GM15510 (cell line): Measurements from ENCODE around the gene PARL.

Experiments
- POLR2A ChIP-seq: IDR thresholded peaks from 3 replicates; pipeline ENCODE4 v1.6.1; 2011; ENCODE audit warnings: borderline replicate concordance; ENCODE audit not compliant: insufficient read length; ENCODE audit errors: extremely low read depth

Gene PARL

GRCh38 chr3:183817639-183818038 is 67.0 kb downstream of the PARL start:
- no peak for TF ChIP-seq POLR2A

- no peak for TF ChIP-seq POLR2A
Observed at GRCh38 chr3:183816681-183817510, 67.8 kb downstream of the PARL start.

GRCh38 chr3:183815951-183816475 is 68.7 kb downstream of the PARL start:
- TF ChIP-seq POLR2A, result no peak

DNA sequence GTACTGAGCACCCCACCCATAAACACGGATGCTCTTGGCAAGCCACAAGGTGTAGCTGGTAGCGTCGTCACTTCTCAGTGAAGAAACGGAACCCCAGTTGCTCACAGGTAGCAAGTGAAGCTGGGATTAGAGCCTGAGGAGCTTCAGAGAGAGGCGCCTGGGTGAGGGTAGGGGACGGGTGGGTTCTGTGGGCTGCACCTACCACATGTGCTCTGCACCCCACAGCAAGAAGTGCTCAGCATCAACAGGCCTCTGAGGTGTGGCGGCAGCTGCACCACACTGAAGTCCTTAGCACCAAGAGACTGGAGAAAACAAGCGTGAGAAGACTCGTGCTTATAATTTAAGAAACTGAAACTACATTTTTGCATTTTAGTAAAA is 69.1 kb downstream of the PARL start:
- TF ChIP-seq POLR2A, result no peak

DNA sequence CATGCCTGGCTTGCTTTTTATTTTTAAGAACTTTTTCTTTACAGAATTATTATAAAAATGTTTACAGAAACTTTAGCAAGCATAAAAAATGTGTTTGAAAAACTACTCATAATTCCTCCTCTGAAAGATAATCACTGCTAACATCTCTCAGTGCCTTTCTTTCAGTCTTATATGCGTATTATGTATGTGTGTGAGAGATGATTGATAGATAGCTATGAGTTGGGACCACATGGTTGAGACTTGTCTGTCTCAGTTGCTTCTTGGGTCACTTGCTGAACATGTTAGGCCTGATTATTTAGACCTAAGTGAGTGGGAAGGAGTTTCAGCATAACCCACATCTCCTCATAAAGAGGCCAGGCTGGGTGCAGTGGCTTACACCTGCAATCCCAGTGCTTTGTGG is 70.4 kb downstream of the PARL start:
- TF ChIP-seq POLR2A, result no peak

- no peak for TF ChIP-seq POLR2A
Observed at GRCh38 chr3:183812761-183813445, 71.8 kb downstream of the PARL start.

DNA sequence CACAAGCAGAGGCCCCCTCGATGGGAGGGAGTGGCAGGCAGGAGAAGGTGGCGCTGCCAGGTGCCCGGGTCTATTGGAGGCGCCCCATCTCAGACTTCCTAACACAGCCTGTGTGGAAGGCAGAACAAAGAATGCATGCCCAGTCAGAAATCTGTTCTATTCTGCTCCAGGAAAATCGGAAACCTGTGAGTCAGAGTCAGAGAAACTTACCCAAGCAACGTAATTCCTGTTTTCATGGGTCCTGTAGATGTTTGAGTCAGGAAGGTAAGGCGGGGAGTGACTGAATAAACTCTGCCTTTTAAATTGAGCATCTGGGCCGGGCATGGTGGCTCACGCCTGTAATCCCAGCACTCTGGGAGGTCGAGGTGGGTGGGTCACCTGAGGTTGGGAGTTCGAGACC is 73.0 kb downstream of the PARL start:
- TF ChIP-seq POLR2A, result no peak

DNA sequence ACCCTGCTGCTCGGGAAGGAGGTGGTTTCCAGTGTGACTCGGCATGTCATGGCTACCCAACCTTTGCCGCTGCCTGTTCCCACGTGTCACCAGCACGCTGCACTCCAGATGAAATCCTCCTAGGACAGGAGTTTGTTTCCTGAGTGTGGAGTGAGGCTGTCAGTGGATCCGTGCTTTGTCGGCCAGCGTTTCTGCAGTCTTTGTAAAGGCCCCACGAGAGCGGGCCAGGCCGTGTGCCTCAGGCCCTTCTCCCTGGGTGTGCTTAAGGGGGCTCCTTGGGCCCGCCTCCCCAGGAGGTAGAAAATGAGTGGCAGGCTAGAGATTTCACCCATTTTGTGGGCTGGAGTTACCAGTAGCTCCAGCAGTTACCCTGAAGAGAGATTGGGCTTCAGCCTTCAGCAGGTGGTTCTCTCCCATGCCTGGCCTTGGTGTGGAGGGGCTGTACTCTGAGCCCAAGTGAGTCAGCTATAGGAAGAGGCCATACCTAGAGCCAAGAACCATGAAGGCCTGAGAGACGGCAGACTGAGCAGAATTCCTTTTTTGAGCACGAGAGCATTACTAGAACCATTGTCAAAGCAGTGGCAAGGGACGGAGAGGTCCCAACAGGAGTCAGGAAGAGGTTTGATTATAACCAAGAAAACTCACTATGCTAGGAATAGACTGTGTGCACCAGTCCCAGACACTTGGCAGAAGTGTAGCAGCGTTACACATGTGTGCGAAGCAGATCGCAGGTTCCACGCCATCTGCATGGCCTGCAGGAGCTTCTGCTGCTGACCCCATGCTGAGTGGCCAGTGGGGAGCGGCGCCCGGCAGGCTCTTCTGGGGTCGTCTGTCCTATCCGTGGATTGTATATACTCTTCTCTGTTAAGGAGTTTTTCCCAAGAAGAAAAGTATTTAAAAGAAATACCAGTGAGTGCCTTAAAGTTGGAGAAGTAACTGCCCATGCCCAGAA is 73.8 kb downstream of the PARL start:
- TF ChIP-seq POLR2A, result no peak

GRCh38 chr3:183809270-183809669 is 75.4 kb downstream of the PARL start:
- no peak for TF ChIP-seq POLR2A

- TF ChIP-seq POLR2A, result no peak
Observed at GRCh38 chr3:183808355-183808754, 76.3 kb downstream of the PARL start.

GRCh38 chr3:183807881-183808280 is 76.8 kb downstream of the PARL start:
- no peak for TF ChIP-seq POLR2A

DNA sequence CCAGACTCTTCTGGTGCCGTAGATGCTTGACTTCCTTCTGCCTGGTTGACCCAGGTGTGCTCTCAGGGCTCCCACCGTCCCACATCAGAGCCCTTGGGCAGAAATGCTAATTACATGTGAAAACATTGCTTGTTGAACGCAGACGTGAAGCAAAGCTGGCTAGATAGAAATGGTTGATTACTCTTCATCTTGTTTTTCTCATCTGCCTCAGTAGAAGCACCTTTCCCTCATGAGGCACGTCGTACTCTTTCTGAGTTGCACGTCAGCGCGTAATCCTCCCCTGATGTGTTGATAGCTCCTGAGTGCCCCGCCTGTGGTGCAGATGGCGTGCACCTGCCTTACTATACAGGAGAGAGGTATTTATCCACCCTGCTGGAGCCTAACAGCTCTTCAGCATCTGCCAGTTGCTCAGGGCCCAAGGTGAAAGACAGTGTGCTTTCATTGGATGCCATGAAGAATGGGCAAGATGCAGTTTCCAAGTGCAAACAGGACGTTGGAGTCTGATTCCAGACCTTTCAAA is 77.4 kb downstream of the PARL start:
- TF ChIP-seq POLR2A, result no peak

GRCh38 chr3:183802989-183803388 is 81.7 kb downstream of the PARL start:
- TF ChIP-seq POLR2A, result no peak

DNA sequence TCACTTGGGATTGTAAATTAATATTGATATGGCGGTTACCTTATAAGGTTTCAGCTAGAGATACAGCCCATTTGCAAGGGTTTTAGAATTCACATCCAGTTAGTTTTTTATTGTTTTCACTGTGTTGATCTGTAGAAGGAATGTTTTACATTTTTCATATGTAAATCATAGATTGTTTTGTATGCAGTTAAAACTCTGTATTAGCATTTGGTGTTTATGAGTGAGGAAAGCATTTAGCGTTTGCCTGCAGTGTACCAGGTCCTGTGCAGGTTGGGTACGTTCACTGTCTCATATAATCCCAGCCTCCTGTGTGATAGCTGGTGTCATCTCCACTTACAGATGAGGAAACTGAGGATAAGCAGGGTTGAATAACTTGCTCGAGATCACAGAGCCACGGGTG is 83.1 kb downstream of the PARL start:
- TF ChIP-seq POLR2A, result no peak
